Fibroblast of skin of back (primary cell): ENCODE results near the gene CLSTN1. TPM values are rescaled to one million over a fixed set of nuclear protein-coding genes. Genes with fewer than 3 reads are reported as not detected.

ENCODE experiments used
- DNase-seq: peaks from one replicate; pipeline ENCODE4 v3.0.0-alpha.2; 2013
- polyA plus RNA-seq, 2 experiments: library from polyadenylated mRNA; unstranded; fragments of 120-200 nt; gene quantifications; one replicate each; pipeline ENCODE4 v1.2.1, GENCODE V29; 2013; ENCODE audit not compliant: insufficient read length in 2 of 2

CLSTN1 gene
- polyA plus RNA-seq (2013, experiment 1 of 2; ENCODE audit: insufficient read length): 158 TPM
- 116 TPM for polyA plus RNA-seq (2013, experiment 2 of 2; ENCODE audit: insufficient read length)

GRCh38 chr1:9823943-9824701 is at the start of gene CLSTN1:
CLSTN1 (minus strand) TSS chr1:9823965; CDS start chr1:9823733, 232 bp downstream.
- peak; percentile 90 for DNase-seq

DNA sequence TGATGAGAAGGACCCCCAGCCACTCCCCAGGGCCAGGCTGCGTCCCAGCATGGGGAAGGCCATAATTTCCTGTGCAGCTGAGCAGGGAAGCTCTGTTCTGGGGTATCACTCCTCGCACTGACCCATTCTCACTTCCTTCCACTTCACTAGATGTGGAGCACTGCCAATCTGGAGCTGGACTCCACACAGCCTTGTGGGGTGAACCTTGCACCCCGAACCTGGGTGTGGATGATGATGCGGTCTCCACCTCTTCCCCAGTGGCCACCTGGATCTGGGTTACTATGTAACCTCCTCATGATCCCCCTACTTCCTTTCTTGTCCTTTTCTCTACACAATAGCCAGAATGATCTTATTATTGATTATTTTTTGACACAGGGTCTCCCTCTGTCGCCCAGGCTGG is 49.6 kb upstream of the CLSTN1 start:
- no peak for DNase-seq

DNA sequence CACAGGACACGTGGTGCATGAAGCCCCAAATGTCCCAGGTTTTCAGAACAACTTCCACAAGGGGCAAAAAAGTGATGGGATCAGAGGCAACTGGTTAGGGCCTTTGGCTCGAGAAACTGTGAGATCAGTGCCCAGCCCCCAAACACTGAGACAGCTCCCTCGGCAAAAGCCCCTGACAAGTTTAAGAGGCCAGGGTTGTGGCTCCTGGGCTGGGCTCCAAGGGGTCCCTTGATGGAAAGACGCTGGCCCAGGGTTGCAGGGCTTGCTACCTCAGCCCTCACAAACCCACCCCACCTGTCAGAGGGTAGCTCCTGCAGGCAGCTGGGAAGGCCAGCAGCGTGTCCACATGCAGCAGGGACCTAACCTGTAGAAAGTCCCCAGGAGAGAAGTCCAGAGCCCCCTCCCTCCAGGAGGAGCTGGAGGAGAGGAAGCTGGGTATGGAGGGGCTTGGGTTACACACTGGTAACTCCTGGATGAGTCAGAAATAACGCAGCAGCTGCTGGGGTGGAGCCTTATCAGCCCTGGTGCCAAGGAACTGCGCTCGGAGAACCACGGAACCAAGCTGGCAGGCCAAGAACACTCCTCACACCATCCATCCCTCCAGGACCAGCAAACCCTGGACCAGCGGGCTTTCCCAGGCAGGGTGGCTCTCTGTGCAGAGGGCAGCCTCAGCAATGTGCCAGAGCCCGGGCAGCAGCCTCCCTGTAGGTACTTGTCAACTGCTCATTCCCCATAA is 48.8 kb upstream of the CLSTN1 start:
- DNase-seq: no peak

DNA sequence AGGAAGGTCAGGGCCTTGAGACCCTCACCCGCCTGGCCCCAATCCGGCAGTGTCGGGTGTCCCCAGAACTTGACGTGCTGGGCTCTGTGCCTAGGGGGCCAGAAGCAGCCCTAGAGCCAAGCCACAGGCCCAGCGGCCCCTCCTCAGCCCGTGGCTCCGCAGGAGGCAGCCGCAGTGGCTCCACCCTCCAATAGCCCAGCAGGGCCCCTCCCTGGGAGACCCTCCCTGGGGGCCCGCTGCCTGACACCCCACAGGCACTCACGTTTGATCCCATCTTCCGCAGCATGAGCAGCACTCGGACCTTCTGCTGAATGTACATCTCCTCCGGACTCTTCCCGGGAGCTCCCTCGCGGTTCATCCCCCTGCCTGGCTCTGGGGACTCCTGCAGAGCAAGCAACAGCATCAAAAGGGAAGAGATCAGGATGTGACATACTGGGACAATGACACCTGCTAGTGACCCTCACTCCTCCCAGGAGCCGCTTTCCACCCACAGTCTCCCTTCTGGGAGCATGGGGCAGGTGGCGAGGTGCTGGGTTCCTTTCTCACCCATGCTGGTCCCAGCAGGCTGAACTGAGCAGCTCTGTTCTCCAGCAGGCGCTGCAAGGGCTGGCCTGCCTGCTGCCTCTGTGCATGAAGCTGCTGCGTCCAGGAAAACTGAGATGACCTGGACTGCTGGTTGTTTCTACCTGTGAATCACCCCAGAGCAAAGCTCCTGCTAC is 48.1 kb upstream of the CLSTN1 start:
- DNase-seq: no peak

GRCh38 chr1:9871021-9871420 is 47.3 kb upstream of the CLSTN1 start:
- DNase-seq: no peak

DNA sequence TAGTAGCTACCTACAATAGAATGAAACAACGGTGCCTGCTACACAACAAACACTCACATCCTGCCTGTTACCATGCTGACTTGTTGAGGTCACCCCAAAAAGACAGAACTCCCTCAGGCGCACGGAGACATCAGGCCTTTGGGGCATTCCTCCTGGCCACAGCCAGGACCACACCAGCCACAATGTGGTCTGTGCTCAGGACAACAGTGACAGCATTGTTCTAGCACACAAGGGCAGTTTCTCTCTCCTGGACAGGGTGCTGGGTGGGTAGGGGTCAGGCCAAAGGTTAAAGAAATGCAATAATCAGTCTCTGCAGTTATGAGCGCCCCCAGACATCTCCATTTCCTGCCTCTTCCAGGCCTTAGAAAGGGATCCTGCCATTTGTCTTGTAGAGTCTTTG is 46.8 kb upstream of the CLSTN1 start:
- DNase-seq: no peak

GRCh38 chr1:9869831-9870251 is 46.1 kb upstream of the CLSTN1 start:
- no peak for DNase-seq

GRCh38 chr1:9868244-9868590 is 44.5 kb upstream of the CLSTN1 start:
- no peak for DNase-seq

DNA sequence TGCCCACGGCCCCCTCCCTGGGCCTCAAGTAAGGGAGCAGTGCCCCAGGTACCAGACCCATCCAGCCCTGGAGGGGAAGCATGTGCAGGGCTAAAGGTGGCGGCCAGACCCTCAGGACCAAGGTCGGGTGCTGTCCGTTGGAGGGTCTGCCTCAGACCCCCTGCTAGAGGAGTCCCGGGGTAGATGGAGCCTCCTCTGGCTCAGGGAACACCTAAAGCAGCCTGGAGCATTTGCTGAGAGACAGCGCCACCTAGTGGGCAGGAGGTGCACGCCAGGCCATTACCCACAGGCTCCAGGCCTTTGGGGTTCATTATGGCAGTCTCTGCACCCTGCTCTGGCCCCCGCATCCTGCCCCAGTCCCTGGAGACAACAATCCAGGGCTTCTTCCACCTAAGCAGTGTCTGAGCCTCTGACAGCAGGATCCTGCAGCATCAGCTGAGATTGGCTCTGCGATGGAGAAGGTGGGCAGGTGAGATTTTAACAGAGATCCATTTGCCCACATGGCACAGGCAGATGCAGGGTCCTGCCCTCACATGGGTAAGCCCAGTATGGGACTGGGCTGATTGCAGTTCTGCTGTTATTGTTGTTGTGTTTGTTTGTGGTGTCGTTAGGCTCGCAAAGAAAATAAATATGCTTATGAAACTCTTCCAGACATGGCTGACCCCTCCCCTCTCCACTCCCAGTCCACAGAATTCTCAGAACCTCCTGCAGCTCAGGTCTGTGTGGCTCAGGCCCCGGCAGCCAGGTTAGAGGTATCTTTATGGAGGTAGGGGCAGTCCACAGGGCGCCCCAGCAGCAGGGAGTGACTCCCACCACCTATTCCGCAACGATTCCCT is 43.9 kb upstream of the CLSTN1 start:
- DNase-seq: peak; percentile 58

DNA sequence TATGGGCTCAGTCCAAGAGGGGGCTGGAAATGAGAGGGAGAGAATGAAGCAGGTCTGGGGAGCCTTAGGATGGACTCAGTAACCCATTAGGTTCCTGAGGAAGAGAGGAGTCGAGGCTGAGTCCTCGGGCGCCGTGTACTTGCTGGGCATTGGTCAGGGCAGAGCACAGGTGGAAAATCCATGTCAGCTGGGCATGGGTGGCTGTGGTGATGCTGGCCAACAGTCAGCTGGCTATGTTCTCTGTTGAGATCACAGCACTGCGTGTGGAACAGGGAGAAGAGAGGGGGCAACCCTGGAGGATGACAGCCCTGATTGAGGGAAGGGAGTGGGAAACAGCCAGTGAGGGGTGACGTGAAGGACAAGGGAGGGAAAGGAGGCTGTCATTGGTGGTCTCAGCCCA is 43.1 kb upstream of the CLSTN1 start:
- no peak for DNase-seq

DNA sequence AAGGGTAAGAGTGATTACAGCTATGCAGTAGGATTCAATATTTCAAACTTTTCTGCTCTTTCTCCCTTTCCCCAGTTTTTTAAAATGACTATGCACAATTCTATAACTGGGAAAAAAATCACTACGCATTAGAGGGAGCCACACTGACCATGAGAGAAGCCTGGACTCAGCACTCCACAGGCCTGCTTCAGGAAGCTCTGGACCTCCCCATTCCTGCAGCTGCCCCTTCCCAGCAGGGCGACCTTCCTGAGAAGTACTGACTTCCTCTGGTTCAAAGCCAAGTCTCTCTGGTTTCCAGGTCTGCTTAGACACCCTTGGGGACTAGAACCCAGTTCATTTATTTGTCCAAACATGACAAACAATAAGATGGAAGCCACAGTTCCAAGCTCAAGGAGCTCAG is 42.0 kb upstream of the CLSTN1 start:
- no peak for DNase-seq

GRCh38 chr1:9863371-9863770 is 39.6 kb upstream of the CLSTN1 start:
- no peak for DNase-seq

- DNase-seq: no peak
Measured at GRCh38 chr1:9861360-9861759, 37.6 kb upstream of the CLSTN1 start.

GRCh38 chr1:9860887-9861286 is 37.1 kb upstream of the CLSTN1 start:
- DNase-seq: no peak

- peak; percentile 13 for DNase-seq
Measured at GRCh38 chr1:9859281-9860014, 35.7 kb upstream of the CLSTN1 start.

DNA sequence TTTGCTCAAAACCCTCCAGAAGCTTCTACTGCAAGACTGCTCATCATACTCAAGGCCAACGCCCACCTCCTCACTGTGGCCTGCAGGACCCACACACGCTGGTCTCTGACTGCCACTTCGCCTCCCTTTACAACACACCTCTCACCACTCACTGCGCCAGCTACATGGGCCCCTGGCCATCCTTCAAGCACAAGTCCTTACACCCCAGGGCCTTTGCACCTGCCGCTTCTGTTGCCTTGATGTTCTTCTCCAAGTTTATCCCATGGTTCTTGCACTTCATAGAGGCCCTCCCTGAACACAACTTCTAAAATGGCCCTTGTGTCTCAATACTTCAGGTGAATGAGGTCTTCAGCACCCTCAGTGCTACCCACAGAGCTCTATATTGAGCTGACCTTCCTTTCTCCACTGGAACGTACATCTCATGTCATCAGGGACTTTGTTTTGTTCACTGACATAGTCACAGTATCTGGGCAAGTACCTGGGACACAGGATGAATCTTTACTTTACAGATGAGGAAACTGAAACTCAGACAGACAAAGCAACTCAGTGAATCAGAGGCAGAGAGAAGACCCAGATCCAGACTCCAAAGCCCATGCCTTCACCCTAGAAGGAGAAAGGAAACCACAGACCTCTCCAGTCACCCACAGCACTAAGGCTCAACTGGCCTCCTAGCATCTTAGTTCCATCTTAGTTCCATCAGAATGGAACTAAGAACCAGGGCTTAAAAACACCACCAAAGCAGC is 34.7 kb upstream of the CLSTN1 start:
- DNase-seq: no peak

DNA sequence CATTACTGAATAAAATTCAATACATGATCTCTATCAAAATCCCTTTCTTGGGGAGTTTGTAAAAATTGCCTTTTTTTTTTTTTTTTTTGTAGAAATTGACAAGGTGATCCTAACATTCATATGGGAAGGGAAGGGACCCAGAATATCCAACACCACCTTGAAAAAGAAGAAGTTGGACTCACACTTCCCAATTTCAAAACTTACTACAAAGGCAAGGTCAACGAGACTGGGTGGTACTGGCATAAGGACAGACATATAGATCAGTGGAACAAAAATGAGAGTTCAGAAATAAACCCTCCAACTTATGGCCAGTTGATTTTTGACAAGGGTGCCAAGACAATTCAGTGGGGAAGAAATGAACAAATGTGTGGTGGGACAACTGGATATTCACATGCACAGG is 31.4 kb upstream of the CLSTN1 start:
- DNase-seq: no peak

DNA sequence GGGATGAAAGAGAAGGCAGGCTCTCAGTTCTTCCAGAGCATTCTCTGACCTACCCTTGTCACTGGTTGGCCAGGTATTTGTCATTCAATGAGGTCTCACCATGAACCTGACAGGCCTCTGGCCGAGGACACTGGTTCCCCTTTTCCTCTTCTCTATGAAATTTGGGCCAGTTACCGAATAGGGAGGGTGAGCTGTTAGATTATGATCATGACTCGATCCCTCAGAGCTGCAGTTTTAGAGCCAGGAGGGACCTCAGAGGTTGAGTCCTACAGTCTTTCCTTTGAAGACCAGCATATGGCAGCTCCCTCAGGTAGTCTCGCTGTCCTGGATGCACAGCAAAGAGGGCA is 29.5 kb upstream of the CLSTN1 start:
- no peak for DNase-seq

DNA sequence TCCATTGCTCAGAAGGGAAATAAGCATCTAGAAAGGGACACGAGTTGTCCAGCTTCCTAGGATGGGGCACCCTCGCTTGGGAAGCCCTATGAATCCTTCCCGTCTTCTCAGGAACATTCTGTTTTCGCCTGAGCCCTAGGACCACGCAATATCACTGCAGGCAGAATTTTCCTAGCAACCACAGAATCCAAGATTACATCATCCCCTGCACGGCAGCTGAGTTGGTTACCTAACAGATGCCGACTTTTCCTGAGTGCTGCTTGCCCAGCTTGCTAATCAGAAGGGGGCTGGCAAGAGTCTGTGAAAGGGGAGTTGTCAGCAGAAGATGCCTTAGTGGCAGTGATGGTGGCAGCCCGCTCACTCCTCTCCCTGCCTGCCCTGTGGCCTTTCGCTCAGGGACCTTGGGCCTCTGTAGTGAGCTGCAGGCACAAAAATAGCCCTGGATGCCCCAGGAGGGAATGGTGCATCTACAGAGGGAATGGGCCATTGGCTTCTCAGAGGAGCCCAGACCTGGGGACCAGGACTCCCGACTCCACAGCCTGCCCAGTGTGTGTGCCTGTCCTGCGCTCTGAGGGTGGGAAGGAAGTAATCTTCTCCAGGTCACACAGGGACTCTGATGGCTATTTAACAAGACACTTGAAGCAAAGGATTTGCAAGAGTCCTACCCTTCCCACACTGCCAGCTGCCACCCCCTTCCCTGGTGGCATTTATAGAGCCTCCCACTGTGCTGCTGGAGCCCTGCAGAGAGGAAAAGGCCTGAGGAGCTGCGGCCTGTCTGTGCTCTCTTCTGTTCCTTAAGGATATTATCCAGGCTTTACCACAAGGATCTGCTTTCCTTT is 28.9 kb upstream of the CLSTN1 start:
- DNase-seq: peak; percentile 35

DNA sequence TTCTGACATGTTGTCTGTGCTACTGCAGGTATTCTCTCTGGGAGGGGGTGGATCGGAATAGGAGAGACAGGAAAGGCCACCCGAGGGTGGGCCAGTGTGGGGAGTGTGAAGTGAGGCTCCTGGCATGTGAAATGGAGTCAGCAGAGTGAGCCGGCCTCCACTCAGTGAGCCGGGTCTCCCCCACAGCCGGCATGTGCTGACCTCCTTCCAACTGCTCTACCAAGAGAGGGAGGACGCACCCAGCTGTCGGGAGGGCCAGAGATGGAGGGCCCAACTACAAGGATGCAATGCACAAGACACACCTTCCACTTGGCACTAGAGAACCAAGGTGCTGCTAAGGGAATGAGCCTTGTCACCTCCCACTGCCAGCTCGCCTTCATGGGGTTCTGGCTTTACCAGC is 28.2 kb upstream of the CLSTN1 start:
- no peak for DNase-seq
